HL-60 (cell line): ENCODE results near the gene RHOBTB1.
A peak's percentile ranks its signal among the peaks of the same experiment; 100 is the strongest.

Experiments used
- DNase-seq, 2 experiments: peaks; one replicate each; pipeline ENCODE4 v3.0.0-alpha.2; 2010 to 2020; ENCODE audit warnings: low read depth in 1 of 2, low spot score in 1 of 2
- H3K27ac ChIP-seq: fragments of 250-450 bp; sonication (Bioruptor Pico); replicated peaks from 2 replicates; pipeline ENCODE4 v1.5.1; 2020; ENCODE audit warnings: mild to moderate bottlenecking, moderate library complexity
- H3K27me3 ChIP-seq: fragments of 250-450 bp; sonication (Bioruptor Pico); 2 replicates; pipeline ENCODE4 v1.5.1; 2021; ENCODE audit warnings: mild to moderate bottlenecking, moderate library complexity; ENCODE audit not compliant: insufficient read depth, poor library complexity, severe bottlenecking
- H3K4me3 ChIP-seq: replicated peaks from 2 replicates; pipeline ENCODE4 v1.5.1; 2011; ENCODE audit warnings: mild to moderate bottlenecking, control low read depth, low read length; ENCODE audit not compliant: insufficient read depth
- GABPA ChIP-seq: IDR thresholded peaks from 2 replicates; pipeline ENCODE4 v1.6.1; 2012; ENCODE audit warnings: low read depth
- POLR2AphosphoS5 ChIP-seq: IDR thresholded peaks from 2 replicates; pipeline ENCODE4 v1.6.1; 2012; ENCODE audit warnings: low read depth
- SPI1 ChIP-seq: IDR thresholded peaks from 2 replicates; pipeline ENCODE4 v1.6.1; 2012; ENCODE audit warnings: low read depth, mild to moderate bottlenecking, borderline replicate concordance
- TF ChIP-seq, protein P1 (sequence below): IDR thresholded peaks from 2 replicates; pipeline ENCODE4 v1.6.1; 2012; ENCODE audit warnings: low read depth; ENCODE audit not compliant: insufficient replicate concordance
- TF ChIP-seq, protein P2 (sequence below): IDR thresholded peaks from one replicate; pipeline ENCODE4 v1.5.1; 2011; ENCODE audit warnings: low read length, control low read depth, inconsistent platforms; ENCODE audit not compliant: insufficient read depth

Gene RHOBTB1

DNA sequence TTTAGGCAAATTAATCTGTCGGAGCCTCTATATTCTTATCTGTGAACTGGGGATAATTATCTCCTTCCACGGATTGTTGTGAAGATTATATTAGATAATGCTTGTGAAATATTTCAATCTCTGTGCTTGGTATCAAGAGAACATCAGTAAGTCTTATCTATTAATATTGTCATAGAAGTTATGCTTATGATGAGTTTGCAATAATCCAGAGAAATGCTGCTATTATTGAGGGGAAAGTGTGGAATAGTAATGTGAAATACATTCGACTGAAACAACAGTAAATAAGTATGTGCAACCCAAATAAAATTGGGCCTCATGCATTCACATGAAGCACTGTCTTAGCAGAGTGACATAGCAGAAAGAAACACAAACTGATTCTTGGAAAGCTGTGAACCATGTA, 13.7 kb downstream of the RHOBTB1 start:
- TF ChIP-seq, protein P1, sequence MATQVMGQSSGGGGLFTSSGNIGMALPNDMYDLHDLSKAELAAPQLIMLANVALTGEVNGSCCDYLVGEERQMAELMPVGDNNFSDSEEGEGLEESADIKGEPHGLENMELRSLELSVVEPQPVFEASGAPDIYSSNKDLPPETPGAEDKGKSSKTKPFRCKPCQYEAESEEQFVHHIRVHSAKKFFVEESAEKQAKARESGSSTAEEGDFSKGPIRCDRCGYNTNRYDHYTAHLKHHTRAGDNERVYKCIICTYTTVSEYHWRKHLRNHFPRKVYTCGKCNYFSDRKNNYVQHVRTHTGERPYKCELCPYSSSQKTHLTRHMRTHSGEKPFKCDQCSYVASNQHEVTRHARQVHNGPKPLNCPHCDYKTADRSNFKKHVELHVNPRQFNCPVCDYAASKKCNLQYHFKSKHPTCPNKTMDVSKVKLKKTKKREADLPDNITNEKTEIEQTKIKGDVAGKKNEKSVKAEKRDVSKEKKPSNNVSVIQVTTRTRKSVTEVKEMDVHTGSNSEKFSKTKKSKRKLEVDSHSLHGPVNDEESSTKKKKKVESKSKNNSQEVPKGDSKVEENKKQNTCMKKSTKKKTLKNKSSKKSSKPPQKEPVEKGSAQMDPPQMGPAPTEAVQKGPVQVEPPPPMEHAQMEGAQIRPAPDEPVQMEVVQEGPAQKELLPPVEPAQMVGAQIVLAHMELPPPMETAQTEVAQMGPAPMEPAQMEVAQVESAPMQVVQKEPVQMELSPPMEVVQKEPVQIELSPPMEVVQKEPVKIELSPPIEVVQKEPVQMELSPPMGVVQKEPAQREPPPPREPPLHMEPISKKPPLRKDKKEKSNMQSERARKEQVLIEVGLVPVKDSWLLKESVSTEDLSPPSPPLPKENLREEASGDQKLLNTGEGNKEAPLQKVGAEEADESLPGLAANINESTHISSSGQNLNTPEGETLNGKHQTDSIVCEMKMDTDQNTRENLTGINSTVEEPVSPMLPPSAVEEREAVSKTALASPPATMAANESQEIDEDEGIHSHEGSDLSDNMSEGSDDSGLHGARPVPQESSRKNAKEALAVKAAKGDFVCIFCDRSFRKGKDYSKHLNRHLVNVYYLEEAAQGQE = no peak
- no peak for TF ChIP-seq POLR2AphosphoS5
- TF ChIP-seq GABPA = no peak
- TF ChIP-seq SPI1 = no peak
- TF ChIP-seq, protein P2, sequence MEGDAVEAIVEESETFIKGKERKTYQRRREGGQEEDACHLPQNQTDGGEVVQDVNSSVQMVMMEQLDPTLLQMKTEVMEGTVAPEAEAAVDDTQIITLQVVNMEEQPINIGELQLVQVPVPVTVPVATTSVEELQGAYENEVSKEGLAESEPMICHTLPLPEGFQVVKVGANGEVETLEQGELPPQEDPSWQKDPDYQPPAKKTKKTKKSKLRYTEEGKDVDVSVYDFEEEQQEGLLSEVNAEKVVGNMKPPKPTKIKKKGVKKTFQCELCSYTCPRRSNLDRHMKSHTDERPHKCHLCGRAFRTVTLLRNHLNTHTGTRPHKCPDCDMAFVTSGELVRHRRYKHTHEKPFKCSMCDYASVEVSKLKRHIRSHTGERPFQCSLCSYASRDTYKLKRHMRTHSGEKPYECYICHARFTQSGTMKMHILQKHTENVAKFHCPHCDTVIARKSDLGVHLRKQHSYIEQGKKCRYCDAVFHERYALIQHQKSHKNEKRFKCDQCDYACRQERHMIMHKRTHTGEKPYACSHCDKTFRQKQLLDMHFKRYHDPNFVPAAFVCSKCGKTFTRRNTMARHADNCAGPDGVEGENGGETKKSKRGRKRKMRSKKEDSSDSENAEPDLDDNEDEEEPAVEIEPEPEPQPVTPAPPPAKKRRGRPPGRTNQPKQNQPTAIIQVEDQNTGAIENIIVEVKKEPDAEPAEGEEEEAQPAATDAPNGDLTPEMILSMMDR = no peak
- Histone ChIP-seq H3K27ac (no peak overlapping the region), H3K4me3 (no peak overlapping the region), H3K27me3 (no peaks in the 10 kb centered on the region)
- no peak for DNase-seq

DNA sequence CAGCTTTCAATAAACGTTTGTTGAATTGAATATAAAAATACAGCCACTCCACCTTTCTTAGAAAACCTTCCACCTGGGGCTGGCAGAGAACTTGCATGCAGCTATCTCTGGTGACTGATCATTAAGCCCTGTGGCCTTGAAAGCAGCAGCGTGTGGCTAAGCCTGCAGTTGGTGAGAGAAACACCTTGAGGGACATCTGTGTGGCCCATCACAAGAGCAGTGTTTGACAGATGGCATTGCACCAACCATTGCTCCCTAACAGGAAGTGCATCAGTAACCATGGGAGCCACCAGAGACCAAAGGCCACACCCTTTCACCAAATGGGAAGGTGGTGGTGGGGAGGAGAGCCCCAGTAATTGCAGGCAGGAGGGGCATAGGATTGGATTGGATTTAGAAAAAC, 22.4 kb downstream of the RHOBTB1 start:
- peak in 1 of 2 experiments; percentile 22 for DNase-seq
- TF ChIP-seq GABPA (no peak), SPI1 (peak; percentile 31; the same call in 1 of the 2 replicates)
- Histone ChIP-seq H3K4me3 (no peak overlapping the region), H3K27ac (no peak overlapping the region), H3K27me3 (no peaks in the 10 kb centered on the region)

DNA sequence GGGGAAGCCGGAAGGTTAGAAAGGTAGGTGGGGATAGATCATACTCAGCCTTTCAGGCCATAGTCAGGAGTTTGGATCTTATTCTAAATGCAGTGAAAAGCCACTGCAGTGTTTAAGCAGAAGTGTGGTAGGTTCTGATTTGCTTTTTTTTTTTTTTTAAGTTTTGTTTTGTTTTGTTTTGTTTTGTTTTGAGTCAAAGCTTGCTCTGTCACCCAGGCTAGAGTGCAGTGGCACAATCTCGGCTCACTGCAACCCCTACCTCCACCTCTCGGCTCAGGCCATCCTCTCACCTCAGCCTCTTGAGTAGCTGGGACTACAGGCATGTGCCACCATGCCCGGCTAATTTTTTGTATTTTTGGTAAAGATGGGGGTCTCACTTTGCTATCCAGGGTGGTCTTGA, 23.5 kb downstream of the RHOBTB1 start:
- no peak for TF ChIP-seq GABPA
- TF ChIP-seq, protein P2 = no peak
- no peak for TF ChIP-seq POLR2AphosphoS5
- no peak for TF ChIP-seq SPI1
- TF ChIP-seq, protein P1 = no peak
- H3K27me3 ChIP-seq = no peaks in the 10 kb centered on the region

DNA sequence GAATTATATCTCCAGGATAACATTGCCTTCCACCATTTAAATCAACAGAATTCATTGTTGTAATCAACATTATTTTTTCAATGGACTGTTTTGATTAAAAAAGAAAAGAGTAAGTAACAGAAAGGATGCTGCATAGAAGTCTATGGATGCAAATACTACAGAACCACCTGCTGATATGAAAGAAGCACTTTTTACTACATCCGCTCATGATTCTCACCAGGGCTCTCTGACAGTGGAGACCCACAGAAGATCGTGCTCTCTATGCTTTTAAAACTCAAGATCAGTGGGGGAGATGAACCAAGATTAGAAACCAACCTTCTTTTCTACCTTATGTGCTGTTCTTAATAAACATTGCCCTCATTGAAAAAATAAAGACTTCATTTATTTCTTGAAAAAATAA, 24.4 kb downstream of the RHOBTB1 start:
- TF ChIP-seq, protein P1 = no peak
- TF ChIP-seq GABPA (no peak), SPI1 (no peak), POLR2AphosphoS5 (no peak)
- TF ChIP-seq, protein P2 = no peak
- no peak for DNase-seq
- H3K4me3 ChIP-seq = no peak overlapping the region
- H3K27me3 ChIP-seq = no peaks in the 10 kb centered on the region
- no peak overlapping the region for H3K27ac ChIP-seq

More for the DNA sequence above, 23.5 kb downstream of the RHOBTB1 start:
- no peak for DNase-seq
- no peak overlapping the region for H3K27ac ChIP-seq
- H3K4me3 ChIP-seq = no peak overlapping the region
